Measurements from ENCODE around the gene FTCDNL1. TPM values are rescaled to one million over a fixed set of nuclear protein-coding genes. Genes with fewer than 3 reads are reported as not detected.

FTCDNL1 gene
- total RNA-seq, 2 donors from 2014 or later: 0.70 to 1.5 TPM

DNA sequence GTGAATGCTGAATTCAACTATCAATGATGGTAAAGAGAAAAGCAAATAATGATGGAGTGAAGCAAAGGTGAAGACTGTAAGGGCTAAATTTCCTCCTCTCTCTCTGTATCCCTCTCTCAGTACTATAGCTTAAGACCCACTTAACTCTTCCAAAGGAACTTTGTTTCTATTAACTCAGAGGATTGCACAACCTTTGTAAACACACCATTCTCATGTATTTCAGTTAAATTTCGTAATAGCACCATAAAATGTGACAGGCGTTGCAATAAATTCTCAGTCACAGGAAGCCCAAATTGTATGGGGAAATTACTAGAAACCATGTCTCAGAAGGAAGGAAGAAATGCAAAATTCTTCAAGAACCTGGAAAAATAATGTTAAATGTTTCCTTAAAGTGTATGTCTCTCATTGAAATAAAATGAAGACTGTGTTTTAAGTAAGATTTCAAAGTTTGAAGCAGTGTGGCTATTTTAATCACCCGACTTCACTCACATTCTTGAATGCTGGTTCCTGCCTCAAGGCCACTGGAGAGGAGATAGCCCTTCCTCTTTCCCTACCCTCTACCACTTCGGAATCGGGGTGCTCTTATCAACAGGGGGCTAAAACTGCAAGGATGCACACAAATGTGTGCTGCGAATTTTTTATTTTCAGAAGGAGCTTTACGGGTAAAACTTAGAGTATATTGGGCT lies 112.1 kb downstream of the FTCDNL1 start:
- no peak overlapping the region for H3K27ac Mint-ChIP-seq
- peaks cover 29% of the 10 kb centered on the region for H3K4me1 Mint-ChIP-seq
- no peaks in the 10 kb centered on the region for H3K36me3 Mint-ChIP-seq (ENCODE audit: low read depth)
- Histone ChIP-seq H3K9ac (ENCODE audit: extremely low read depth, low read length, poor library complexity, severe bottlenecking) (no peak overlapping the region), H3K27ac (ENCODE audit: low read depth, low read length) (no peak overlapping the region), H3K36me3 (ENCODE audit: control insufficient read depth, insufficient read depth, low read length) (no peaks in the 10 kb centered on the region), H3K9me3 (ENCODE audit: control insufficient read depth, low read length) (no peaks in the 10 kb centered on the region), H3K4me1 (ENCODE audit: control insufficient read depth, insufficient read depth, low read length) (peaks cover 9% of the 10 kb centered on the region), H3K27me3 (ENCODE audit: control insufficient read depth, insufficient read depth, low read length, poor library complexity, severe bottlenecking) (no peaks in the 10 kb centered on the region), H3K4me3 (ENCODE audit: low read length) (no peak overlapping the region)
- TF ChIP-seq, protein P1, sequence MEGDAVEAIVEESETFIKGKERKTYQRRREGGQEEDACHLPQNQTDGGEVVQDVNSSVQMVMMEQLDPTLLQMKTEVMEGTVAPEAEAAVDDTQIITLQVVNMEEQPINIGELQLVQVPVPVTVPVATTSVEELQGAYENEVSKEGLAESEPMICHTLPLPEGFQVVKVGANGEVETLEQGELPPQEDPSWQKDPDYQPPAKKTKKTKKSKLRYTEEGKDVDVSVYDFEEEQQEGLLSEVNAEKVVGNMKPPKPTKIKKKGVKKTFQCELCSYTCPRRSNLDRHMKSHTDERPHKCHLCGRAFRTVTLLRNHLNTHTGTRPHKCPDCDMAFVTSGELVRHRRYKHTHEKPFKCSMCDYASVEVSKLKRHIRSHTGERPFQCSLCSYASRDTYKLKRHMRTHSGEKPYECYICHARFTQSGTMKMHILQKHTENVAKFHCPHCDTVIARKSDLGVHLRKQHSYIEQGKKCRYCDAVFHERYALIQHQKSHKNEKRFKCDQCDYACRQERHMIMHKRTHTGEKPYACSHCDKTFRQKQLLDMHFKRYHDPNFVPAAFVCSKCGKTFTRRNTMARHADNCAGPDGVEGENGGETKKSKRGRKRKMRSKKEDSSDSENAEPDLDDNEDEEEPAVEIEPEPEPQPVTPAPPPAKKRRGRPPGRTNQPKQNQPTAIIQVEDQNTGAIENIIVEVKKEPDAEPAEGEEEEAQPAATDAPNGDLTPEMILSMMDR (conservative IDR thresholded peaks at IDR 0.05): no peak
- H3K9me3 Mint-ChIP-seq: no peaks in the 10 kb centered on the region
- DNase-seq: no peak
- 84 to 86% methylated on average over 3 to 7 of the region's 7 CpGs for WGBS, 2 experiments (ENCODE audit: insufficient coverage in 1 of 2, insufficient read length in 1 of 2)
- no peak overlapping the region for H3K4me3 Mint-ChIP-seq
- peaks cover 5% of the 10 kb centered on the region for H3K27me3 Mint-ChIP-seq (ENCODE audit: insufficient read depth)

DNA sequence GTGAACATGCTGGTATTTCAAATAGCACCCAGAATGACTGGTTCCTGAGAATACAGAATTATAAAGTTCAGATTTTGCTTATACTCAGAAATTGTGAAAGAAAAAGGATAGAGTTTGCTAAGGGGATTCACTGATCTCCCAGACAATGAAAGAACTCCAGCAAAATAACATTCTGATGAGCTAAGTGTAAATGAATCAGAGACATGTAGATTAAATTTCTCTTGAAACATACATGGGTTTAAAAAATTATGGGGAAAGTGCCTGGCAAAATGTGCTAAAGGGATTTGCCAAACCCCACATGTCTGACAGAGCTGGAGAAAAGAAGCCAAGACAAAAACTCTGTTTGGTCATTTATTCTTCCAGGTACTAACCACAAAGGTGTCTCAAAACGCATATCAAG lies 116.3 kb downstream of the FTCDNL1 start:
- H3K27ac ChIP-seq (ENCODE audit: low read depth, low read length): no peak overlapping the region
- Mint-ChIP-seq H3K27ac (no peak overlapping the region), H3K36me3 (ENCODE audit: low read depth) (no peaks in the 10 kb centered on the region), H3K4me1 (peaks cover 14% of the 10 kb centered on the region), H3K27me3 (ENCODE audit: insufficient read depth) (peaks cover 1% of the 10 kb centered on the region), H3K9me3 (no peaks in the 10 kb centered on the region), H3K4me3 (no peak overlapping the region)
- H3K9ac ChIP-seq (ENCODE audit: extremely low read depth, low read length, poor library complexity, severe bottlenecking): no peak overlapping the region
- no peaks in the 10 kb centered on the region for H3K9me3 ChIP-seq (ENCODE audit: control insufficient read depth, low read length)
- no peak for DNase-seq
- TF ChIP-seq, protein P1 (conservative IDR thresholded peaks at IDR 0.05): no peak
- no peaks in the 10 kb centered on the region for H3K36me3 ChIP-seq (ENCODE audit: control insufficient read depth, insufficient read depth, low read length)
- H3K4me3 ChIP-seq (ENCODE audit: low read length): no peak overlapping the region
- WGBS, 2 experiments (ENCODE audit: insufficient coverage in 1 of 2, insufficient read length in 1 of 2): 83% methylated on average over 1 of the region's 1 CpG; no CpG with 5 or more reads in 1 of the 2 experiments
- no peaks in the 10 kb centered on the region for H3K27me3 ChIP-seq (ENCODE audit: control insufficient read depth, insufficient read depth, low read length, poor library complexity, severe bottlenecking)
- H3K4me1 ChIP-seq (ENCODE audit: control insufficient read depth, insufficient read depth, low read length): peaks cover 3% of the 10 kb centered on the region

DNA sequence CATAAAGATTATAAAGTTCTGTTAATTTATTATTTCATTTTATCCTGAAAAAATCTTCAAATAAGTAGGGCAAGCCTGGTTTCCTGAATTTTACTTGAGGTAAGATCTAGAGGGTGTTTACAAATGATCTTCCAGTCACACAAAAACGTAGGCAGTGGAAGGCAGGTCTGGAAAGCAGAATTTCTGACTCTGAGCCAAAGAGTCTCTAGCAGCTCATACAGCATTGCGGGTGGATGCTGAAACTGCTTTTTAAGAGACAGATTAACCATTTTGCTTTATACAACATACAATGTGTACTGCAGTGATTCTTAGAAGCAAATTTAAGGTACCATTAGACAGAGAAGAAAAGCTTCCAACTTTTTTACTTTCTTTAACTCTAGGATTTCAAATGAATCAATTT lies 117.0 kb downstream of the FTCDNL1 start:
- Mint-ChIP-seq H3K4me1 (peaks cover 11% of the 10 kb centered on the region), H3K27ac (no peak overlapping the region), H3K36me3 (ENCODE audit: low read depth) (no peaks in the 10 kb centered on the region), H3K4me3 (no peak overlapping the region), H3K27me3 (ENCODE audit: insufficient read depth) (no peaks in the 10 kb centered on the region), H3K9me3 (no peaks in the 10 kb centered on the region)
- Histone ChIP-seq H3K9ac (ENCODE audit: extremely low read depth, low read length, poor library complexity, severe bottlenecking) (no peak overlapping the region), H3K9me3 (ENCODE audit: control insufficient read depth, low read length) (no peaks in the 10 kb centered on the region), H3K4me1 (ENCODE audit: control insufficient read depth, insufficient read depth, low read length) (peaks cover 3% of the 10 kb centered on the region), H3K4me3 (ENCODE audit: low read length) (no peak overlapping the region), H3K27me3 (ENCODE audit: control insufficient read depth, insufficient read depth, low read length, poor library complexity, severe bottlenecking) (no peaks in the 10 kb centered on the region), H3K36me3 (ENCODE audit: control insufficient read depth, insufficient read depth, low read length) (no peaks in the 10 kb centered on the region), H3K27ac (ENCODE audit: low read depth, low read length) (no peak overlapping the region)
- 85 to 88% methylated on average over 1 to 2 of the region's 2 CpGs for WGBS, 2 experiments (ENCODE audit: insufficient coverage in 1 of 2, insufficient read length in 1 of 2)
- TF ChIP-seq, protein P1 (conservative IDR thresholded peaks at IDR 0.05): no peak
- DNase-seq: no peak

All from endodermal cell (in vitro differentiated cells).